ENCODE data around the gene MAPRE2. TPM values are rescaled to one million over a fixed set of nuclear protein-coding genes. Genes with fewer than 3 reads are reported as not detected.
A peak's percentile ranks its signal among the peaks of the same experiment; 100 is the strongest.

MAPRE2 gene
- total and polyA plus RNA-seq, 11 donors = 36.4 to 190 (median 137) TPM

- peak overlapping the region in 10 of 12 donors; percentile 17 to 83 (median 58) for H3K27ac ChIP-seq
- ATAC-seq (no peak), DNase-seq (no peak)
- no peaks in the 10 kb centered on the region for H3K27me3 ChIP-seq
- 67 to 79% (median 74%) methylated on average over 3 of the region's 3 CpGs for WGBS, 4 donors
- no peak for TF ChIP-seq POLR2A (IDR thresholded peaks at IDR 0.05)
- TF ChIP-seq CTCF (IDR thresholded peaks at IDR 0.05) = no peak
- no peaks in the 10 kb centered on the region for H3K9me3 ChIP-seq
- H3K36me3 ChIP-seq = no peaks in the 10 kb centered on the region
- intact Hi-C loops (cut with DNase I) = loop anchor here in 2 of 10 donors (5.0 kb wide), 1 partner anchor 45 kb away; the partner anchor contains the start of gene MAPRE2 (in 2 of the 2)
- no peak overlapping the region for H3K4me3 ChIP-seq
- peaks cover 4 to 83% (median 47%) of the 10 kb centered on the region in 12 donors for H3K4me1 ChIP-seq
Measured at GRCh38 chr18:35087726-35088125, 46.5 kb downstream of the MAPRE2 start.

GRCh38 chr18:35088921-35089320, 47.7 kb downstream of the MAPRE2 start:
- TF ChIP-seq POLR2A (IDR thresholded peaks at IDR 0.05) (no peak), CTCF (IDR thresholded peaks at IDR 0.05) (no peak)
- Histone ChIP-seq H3K9me3 (no peaks in the 10 kb centered on the region), H3K27me3 (no peaks in the 10 kb centered on the region), H3K4me1 (peaks cover 4 to 84% (median 43%) of the 10 kb centered on the region in 12 donors), H3K4me3 (no peak overlapping the region), H3K36me3 (no peaks in the 10 kb centered on the region), H3K27ac (peak overlapping the region in 9 of 12 donors; percentile 17 to 83 (median 58))
- WGBS, 4 donors = 62 to 73% (median 68%) methylated on average over 3 of the region's 3 CpGs
- intact Hi-C loops (cut with DNase I) = loop anchor here in 2 of 10 donors (5.0 kb wide), 1 partner anchor 47 kb away; the partner anchor contains the start of gene MAPRE2 (in 2 of the 2)
- DNase-seq (no peak), ATAC-seq (no peak)

GRCh38 chr18:35089382-35089781, 48.2 kb downstream of the MAPRE2 start:
- peak overlapping the region in 9 of 12 donors; percentile 17 to 83 (median 58) for H3K27ac ChIP-seq
- no peaks in the 10 kb centered on the region for H3K9me3 ChIP-seq
- H3K36me3 ChIP-seq = no peaks in the 10 kb centered on the region
- TF ChIP-seq POLR2A (IDR thresholded peaks at IDR 0.05) (no peak), CTCF (IDR thresholded peaks at IDR 0.05) (no peak)
- peaks cover 4 to 80% (median 39%) of the 10 kb centered on the region in 12 donors for H3K4me1 ChIP-seq
- no peaks in the 10 kb centered on the region for H3K27me3 ChIP-seq
- WGBS, 4 donors = 47 to 69% (median 53%) methylated on average over 1 of the region's 1 CpG
- intact Hi-C loops (cut with DNase I) = loop anchor here in 2 of 10 donors (5.0 kb wide), 1 partner anchor 47 kb away; the partner anchor contains the start of gene MAPRE2 (in 2 of the 2)
- DNase-seq = no peak
- no peak for ATAC-seq
- H3K4me3 ChIP-seq = no peak overlapping the region

- intact Hi-C loops (cut with DNase I) = loop anchor here in 3 of 10 donors (5.0 kb wide), 1 partner anchor 48 kb away; the partner anchor contains the start of gene MAPRE2 (in 3 of the 3)
- H3K27ac ChIP-seq = peak overlapping the region in 11 of 12 donors; percentile 16 to 83 (median 57)
- DNase-seq = no peak
- TF ChIP-seq POLR2A (IDR thresholded peaks at IDR 0.05) = no peak
- no peak for TF ChIP-seq CTCF (IDR thresholded peaks at IDR 0.05)
- H3K27me3 ChIP-seq = no peaks in the 10 kb centered on the region
- no peaks in the 10 kb centered on the region for H3K9me3 ChIP-seq
- H3K4me1 ChIP-seq = peaks cover 2 to 74% (median 32%) of the 10 kb centered on the region in 12 donors
- no peak overlapping the region for H3K4me3 ChIP-seq
- no peaks in the 10 kb centered on the region for H3K36me3 ChIP-seq
- peak in 1 of 4 donors; percentile 61 for ATAC-seq
- WGBS, 4 donors = 51 to 62% (median 59%) methylated on average over 4 of the region's 4 CpGs
Measured at GRCh38 chr18:35089891-35090550, 48.8 kb downstream of the MAPRE2 start.

All from heart left ventricle (tissue), 16 donors.